ENCODE data around the gene TP63.

The TP63 gene

GRCh38 chr3:189824629-189825312 lies 193.6 kb downstream of the TP63 start:
- DNase-seq, result no peak

GRCh38 chr3:189826566-189826965 lies 195.4 kb downstream of the TP63 start:
- no peak for DNase-seq

GRCh38 chr3:189827108-189827507 lies 195.9 kb downstream of the TP63 start:
- no peak for DNase-seq

GRCh38 chr3:189830401-189830800 lies 199.2 kb downstream of the TP63 start:
- no peak for DNase-seq

- DNase-seq, result no peak
Observed at GRCh38 chr3:189833266-189833665, 202.1 kb downstream of the TP63 start.

GRCh38 chr3:189833996-189834395 lies 202.8 kb downstream of the TP63 start:
- no peak for DNase-seq

- DNase-seq, result no peak
Observed at GRCh38 chr3:189834462-189834861, 203.3 kb downstream of the TP63 start.

GRCh38 chr3:189836795-189837194 lies 205.6 kb downstream of the TP63 start:
- DNase-seq, result no peak

- DNase-seq, result no peak
Observed at GRCh38 chr3:189838291-189838690, 207.1 kb downstream of the TP63 start.

- DNase-seq, result no peak
Observed at GRCh38 chr3:189839576-189839975, 208.4 kb downstream of the TP63 start.

- DNase-seq, result no peak
Observed at GRCh38 chr3:189841473-189842205, 210.4 kb downstream of the TP63 start.

GRCh38 chr3:189842681-189843602 lies 211.8 kb downstream of the TP63 start:
- no peak for DNase-seq

- DNase-seq, result no peak
Observed at GRCh38 chr3:189845069-189845468, 213.9 kb downstream of the TP63 start.

- no peak for DNase-seq
Observed at GRCh38 chr3:189848395-189849040, 217.3 kb downstream of the TP63 start.

GRCh38 chr3:189849262-189849661 lies 218.1 kb downstream of the TP63 start:
- no peak for DNase-seq

GRCh38 chr3:189851682-189852081 lies 220.5 kb downstream of the TP63 start:
- no peak for DNase-seq

GRCh38 chr3:189853906-189854305 lies 222.7 kb downstream of the TP63 start:
- no peak for DNase-seq

GRCh38 chr3:189860296-189860695 lies 229.1 kb downstream of the TP63 start:
- no peak for DNase-seq

- no peak for DNase-seq
Observed at GRCh38 chr3:189862385-189862998, 231.3 kb downstream of the TP63 start.

- DNase-seq, result no peak
Observed at GRCh38 chr3:189863031-189863430, 231.8 kb downstream of the TP63 start.

GRCh38 chr3:189868061-189868460 lies 236.9 kb downstream of the TP63 start:
- no peak for DNase-seq

GRCh38 chr3:189869165-189869564 lies 238.0 kb downstream of the TP63 start:
- DNase-seq, result no peak

GRCh38 chr3:189871418-189871817 lies 240.2 kb downstream of the TP63 start:
- DNase-seq, result no peak

Measured in NCI-H345 (cell line).